Measurements from ENCODE around the gene TFIP11.

TFIP11 gene

DNA sequence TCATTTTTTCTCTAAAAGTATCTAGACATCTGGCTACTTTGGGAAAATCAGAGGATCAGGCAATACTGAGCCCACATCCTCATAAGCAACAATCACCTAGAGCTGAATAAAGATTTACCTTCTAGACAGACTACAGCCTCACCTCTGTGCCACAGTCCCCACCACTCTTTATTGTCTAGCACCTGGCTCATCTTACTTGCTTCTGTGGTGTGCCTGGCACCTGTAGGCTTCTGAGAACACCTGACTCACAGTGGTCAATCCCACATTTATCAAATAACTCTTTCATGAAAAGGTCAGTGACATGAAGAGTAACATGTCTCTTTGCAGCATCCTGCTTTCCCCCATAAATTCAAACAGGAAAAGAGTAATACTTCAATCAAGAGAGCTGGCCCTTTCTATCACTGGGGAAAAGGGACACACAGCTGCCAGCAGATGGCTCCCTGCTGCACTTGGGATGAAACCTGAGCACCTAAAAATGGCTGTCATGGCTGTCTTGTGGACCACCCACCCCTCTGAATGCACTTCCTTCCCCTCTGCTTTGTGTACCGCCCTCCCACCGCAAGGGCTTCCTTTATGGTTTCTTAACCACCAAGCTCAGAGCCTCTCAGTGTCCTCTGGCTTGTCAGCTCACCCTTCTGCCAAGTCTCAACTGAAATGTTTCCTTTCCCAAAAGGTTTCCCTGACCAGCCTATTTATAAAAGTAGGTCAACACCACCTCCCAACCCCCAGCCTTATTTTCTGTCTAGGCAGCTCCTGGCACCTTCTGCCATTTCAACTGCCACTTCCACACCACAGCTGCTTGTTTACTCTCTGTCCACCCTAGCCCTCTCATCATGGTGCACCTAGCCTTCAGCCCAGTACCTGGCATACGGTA lies 9.3 kb downstream of the TFIP11 start:
- DNase-seq = no peak

DNA sequence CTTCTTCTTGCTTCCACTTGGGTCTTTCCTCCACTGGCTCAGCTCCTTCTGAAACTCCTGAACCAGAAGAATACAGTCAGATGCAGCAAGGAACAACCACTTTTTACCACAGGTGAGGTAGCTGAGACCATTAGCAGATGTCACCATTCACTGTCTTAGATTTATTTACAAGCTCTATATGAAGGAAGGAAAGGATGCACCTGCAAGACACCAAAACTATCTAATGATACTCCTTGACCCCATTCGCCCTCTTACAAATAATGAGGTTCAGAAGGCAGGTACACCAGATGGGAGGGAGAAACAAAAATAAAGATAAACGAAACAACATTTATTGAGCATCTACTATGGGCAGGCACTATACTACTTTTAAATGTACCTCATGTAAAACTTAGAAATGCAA lies 10.3 kb downstream of the TFIP11 start:
- no peak for DNase-seq

DNA sequence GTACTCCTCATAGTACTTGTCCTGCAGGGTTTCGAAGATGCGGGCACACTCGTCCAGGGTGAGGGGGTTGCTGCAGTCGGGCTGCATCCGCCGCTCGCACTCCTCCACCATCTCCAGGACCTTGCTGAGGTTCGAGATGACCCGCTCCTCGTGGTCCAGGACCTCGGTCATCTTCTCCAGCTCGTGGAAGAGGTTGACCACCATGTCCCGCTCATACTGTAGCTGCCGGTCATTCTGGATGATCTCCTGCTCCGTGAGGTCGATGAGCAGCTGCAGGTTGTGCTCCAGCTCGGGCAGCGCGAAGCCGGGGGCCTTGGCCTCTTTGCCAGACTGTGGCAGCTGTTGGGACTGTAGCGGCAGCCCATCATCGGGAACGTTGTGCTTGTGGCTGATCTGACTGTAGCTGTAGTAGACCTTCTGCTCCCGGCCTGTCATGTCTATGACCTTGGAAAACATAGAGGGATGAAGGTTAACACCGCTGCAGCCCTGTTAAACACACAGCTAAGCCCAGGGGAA lies 13.0 kb downstream of the TFIP11 start:
- DNase-seq = no peak

DNA sequence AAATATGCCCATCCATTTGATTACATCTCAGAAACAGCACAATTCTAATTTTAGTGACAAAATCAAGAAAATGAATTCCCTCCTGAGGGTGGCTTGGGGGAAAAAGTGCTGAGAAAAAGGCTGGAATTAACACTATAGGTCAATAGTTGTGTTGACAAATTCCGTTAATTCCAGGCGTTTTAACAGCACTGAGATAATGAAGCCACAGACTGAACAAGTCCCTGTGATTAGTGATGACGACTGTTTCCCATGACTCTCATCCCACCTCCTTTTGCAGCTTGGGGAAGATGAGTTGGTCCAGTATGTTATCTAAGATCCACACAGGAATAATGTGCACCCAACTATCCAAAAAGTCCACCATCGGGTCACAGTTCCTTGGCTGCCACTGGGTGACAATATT lies 15.8 kb downstream of the TFIP11 start:
- no peak for DNase-seq

DNA sequence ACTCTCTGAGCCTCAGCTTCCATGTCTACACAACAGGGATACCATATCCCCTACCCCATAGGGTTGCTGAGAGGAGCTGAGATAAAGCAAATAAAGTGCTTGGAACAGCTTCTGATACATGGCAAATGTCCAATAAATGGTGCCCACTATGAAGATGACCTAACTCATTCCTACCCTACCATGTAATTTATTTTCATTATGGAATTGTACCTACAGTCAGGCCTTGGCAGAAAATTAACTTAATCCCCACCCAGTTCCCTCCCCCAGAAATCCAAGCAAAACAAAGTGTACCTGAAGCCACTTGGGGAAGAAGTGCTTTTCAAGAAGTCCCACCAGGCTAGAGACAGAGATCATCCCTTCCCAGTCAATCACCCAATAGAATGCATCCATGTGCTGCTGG lies 17.8 kb downstream of the TFIP11 start:
- DNase-seq = no peak

DNA sequence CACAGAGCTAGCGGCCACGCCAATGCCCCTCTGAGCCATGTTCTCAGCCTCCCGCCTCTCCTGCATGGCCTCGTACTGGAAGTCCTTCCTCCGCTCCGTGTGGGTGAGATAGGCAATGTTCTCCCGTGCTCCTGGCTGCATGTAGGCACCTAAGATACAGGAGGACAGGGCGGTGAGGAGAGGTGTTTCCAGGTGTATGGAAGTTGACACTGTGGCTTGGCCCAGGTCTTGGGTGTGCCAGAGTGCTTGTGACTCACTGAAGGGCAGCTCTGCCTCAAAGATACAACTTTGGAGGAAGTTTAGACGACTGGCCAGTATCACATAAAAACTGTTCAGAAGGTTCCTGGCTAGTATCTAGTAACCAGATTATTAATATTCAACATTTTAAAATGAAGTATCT lies 20.1 kb downstream of the TFIP11 start:
- DNase-seq = no peak

DNA sequence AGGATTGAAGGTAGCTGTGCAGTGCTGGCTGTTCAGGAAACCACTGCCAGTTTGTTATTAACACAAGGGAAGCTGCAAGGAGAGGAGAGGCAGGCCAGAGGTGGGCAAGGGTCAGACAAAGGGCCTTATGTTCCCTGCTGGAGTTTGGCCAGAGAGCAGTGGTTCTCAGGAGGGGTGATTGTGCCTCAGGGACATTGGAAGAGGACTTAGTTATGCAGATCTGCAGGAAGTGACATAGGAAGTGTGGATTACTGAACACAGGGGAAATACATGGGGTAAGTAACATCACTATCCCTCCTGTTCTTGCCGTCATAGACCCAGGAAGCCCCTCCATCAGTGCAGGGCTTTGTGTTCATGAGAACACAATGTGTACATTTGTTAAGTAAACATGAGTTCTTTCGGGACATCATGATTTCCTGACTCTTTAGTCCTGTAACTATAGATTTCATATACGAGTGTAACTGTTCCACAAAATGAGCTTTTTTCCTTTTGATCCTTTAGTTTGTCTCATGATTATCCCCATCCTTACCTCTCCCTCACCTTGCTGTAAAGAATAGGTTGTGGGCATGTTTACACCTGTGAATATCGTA lies 22.7 kb downstream of the TFIP11 start:
- DNase-seq = no peak

DNA sequence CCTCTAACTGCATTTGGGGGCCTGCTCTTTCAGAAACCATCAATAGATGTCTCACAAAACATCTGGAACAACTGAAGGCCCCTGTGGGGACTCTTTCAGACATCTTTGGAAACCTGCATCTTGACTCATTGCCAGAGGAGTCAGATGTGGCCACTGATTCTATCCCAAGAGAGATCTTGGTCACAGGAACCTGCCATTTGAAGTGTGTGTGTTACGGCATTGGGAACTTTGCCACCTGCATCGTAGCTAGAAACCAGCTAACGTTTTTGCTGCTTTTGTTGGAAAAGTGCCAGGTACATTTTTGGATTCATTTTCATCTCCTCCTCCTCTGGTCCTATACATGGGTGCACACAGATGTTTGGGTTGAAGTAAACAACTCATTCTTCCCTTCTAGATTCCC lies 24.3 kb downstream of the TFIP11 start:
- DNase-seq = no peak

DNA sequence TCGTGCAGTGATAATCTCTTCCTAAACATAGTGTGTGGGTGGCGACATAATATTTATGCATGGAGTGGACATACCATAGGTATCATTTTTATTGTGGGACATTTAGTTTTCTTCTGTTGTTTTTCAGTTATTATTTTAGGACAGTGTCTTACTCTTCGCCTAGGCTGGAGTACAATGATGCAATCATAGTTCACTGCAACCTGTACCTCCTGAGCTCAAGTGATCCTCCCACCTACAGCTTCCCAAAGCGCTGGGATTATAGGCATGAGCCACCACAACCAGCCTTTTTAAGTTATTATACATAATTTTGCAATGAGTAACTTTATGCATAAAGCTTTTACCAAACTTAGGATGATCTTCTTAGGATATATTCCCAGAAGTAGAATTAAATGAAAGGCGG lies 25.9 kb downstream of the TFIP11 start:
- no peak for DNase-seq

DNA sequence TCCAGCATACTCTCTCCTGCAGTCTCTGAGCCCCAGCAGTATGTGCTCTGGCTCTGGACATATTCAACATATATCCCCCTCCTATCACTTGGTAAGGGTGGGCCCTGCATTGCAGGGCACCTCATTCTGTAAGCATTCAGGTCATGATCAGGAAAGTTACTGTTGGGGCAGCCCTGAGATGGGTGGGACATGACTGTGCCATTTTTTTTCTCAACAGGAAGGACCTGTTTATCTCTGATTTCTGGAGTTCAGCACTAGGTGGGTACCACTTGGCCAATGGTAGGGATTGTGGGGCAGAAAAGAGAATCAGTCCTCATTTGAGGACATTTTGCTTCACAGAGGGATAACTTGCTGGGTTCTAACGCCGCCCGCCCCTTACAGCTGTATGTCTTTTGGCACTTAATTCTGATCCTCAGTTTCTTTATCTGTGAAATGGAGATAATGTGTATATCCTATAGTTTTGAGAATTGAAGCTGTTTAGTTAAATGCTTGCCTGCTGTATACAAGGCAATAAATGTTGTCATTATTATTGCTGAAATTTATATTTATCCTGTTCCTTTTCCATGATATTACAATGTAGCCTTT lies 26.4 kb downstream of the TFIP11 start:
- no peak for DNase-seq

DNA sequence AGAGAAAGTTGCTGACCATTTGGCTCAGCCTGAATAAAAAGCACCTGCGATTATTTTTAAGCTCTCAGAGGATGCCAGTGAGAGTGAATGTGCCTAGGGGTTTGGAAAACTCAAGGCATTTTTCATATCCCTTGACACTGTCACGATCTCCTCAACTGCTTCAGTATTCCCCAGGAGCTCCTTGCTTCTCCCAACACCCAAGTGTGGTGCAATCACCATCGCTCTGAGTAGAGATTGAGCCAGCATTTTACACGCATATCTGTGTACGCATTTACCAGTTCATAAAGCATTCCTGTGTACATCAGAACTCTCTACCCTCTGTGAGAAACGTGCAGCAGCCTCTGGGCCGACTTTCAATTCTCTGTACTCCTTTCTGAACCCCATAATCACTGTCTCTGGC lies 27.3 kb downstream of the TFIP11 start:
- DNase-seq = no peak

DNA sequence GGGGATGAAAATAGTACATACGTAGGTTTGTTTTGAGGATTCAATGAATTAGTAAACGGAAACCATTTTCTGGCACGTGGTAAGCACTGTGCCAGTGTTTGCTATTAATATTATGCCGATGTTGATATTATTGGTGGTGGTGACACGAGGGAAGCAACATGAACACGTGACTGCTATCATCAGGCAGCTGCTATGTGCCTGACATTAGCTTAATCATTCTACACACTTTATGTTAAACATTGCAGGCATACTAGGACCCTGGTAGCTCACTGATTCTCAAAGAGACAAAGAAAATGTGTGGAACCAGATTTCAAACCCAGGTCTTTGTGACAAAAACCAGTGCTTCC lies 27.9 kb downstream of the TFIP11 start:
- DNase-seq = no peak

DNA sequence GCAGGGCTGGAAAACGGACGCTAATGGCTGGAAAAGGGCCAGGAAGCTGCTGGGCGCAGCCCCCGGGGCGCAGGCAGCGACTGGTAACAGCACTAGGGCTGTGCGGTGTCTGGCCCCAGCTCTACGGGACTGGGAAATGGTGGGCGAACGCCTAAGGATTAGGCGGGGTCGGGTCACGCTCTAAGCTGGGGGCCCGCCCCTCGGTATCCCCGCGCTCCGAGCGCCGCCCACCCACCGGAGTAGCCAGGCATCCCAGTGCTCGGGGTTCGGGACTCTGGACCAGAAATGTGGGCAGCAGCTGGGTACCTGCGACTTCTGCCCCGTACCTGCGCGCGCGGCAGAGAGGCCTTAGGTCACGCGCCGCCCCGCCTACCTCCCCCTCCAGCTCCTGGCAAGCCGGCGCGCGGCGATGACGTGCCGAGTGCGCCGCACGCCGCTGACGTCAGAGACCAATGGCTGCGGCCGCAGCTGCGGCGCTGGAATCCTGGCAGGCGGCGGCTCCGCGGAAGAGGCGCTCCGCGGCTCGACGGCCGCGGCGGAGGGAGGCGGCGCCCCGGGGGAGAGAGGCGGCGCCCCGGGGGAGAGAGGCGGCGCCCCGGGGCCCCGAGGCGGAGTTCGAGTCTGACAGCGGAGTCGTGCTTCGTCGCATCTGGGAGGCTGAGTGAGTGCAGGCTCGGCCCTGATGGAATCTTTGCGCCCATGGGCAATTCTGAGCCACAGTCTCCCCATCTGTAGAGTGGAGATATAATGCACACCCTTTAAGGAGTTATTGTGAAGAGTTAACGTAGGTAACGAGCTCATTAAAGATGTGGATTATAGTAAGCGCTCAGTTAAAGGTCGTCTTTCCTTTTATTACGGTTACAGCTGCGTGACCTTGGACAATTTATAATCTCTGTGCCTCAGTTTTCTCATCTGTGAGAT lies 28.6 kb downstream of the TFIP11 start, which contains the start of the genes HPS4 and SRRD:
TSS of gene HPS4 (minus strand) at position 345 of the 921 bp plus-strand sequence. CDS start 2,021 bp downstream, outside the sequence.
TSS of gene SRRD (plus strand) at position 439 of the 921 bp plus-strand sequence. CDS start at position 453, 14 bp downstream.
- DNase-seq = peak; percentile 72

DNA sequence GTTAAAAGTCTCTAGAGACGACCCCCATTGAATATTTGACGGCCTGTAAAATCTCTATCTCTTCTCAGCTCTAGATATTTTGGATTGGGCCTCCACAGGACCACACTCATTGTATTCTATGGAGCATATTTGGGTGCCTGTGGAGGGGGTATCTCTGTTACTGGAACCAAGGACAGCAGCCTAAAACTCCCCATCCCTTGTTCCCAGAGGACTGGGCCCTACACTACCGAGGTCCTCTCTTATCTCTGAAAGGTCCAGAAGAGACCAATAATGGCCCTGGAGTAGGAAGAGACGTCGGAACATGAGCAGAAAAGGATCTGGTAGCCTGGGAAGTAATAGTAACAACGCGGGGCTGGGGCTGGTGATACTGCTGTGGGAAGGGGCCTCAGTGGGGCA lies 29.2 kb downstream of the TFIP11 start:
- DNase-seq = no peak

DNA sequence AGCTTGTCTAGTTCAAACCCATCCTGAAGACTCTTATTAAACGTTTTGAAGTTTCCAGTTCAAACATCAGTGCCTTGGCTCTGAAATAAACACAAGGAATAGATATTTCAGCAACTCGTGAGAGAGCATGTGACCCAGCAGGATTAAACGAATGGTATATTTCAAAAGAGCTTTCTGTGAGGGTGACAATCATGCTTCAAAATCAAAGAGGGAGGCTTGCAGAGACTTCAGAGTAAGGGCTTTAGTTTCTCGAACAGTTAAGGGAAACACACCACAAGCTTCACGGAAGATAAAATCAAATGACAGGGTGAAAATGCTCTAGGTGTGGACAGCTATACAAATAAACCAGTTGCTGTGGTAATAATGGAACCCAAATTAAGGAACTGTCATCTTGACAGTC lies 30.1 kb downstream of the TFIP11 start:
- no peak for DNase-seq

DNA sequence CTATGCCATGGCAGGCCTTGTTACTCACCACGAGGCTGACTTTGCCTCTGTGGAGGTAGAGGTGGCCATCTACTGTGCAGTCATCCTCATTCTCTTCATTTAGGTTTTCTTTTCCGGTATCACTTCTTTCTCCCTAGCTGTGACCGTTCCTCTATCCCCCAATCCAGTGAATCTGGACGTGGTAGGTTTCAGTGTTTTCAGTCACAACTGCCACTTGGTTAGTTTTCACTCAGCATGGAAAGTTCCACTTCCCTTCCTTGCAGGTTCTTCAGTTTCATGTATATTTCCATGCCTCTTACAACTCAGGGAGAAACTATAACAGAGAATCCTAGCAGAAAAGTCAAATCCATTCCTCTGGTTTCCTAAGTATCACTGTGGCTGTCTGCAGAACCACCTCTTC lies 30.6 kb downstream of the TFIP11 start:
- DNase-seq = no peak

DNA sequence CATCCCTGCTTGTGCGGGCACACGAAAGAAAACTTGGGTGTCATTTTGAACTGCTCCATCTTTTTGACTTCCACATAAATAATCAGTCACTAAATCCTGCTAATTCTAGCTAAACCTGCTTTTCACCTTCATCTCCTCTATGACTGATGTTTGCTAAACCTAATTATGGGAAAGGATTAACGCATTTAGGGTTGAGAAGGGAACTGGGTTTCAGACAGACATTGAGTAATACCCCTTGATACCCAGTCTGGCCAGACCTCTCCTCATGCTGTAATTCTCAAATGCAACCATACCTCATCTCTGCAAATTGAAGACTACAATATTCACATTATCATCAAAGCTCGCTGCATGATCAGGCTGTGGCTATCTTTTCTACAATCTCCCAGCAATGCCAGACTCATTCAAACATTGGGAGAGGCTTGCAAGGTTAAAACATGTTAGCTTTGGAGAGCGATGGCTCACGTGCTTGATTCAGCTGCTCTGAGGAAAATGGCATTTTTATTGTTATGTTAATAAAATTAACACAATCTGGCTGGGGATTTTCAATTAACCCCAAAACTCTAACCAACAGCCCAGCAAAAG lies 31.1 kb downstream of the TFIP11 start:
- no peak for DNase-seq

DNA sequence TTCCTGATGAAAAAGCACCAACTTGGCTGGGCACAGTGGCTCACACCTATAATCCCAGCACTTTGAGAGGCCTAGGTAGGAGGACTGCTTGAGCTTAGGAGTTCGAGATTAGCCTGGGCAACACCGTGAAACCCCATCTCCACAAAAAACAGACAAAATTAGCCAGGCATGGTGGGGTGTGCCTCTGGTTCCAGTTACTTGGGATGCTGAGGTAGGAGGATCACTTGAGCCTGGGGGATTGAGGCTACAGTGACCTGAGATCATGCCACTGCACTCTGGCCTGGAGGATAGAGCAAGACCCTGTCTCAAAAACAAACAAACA lies 31.7 kb downstream of the TFIP11 start:
- DNase-seq = no peak

DNA sequence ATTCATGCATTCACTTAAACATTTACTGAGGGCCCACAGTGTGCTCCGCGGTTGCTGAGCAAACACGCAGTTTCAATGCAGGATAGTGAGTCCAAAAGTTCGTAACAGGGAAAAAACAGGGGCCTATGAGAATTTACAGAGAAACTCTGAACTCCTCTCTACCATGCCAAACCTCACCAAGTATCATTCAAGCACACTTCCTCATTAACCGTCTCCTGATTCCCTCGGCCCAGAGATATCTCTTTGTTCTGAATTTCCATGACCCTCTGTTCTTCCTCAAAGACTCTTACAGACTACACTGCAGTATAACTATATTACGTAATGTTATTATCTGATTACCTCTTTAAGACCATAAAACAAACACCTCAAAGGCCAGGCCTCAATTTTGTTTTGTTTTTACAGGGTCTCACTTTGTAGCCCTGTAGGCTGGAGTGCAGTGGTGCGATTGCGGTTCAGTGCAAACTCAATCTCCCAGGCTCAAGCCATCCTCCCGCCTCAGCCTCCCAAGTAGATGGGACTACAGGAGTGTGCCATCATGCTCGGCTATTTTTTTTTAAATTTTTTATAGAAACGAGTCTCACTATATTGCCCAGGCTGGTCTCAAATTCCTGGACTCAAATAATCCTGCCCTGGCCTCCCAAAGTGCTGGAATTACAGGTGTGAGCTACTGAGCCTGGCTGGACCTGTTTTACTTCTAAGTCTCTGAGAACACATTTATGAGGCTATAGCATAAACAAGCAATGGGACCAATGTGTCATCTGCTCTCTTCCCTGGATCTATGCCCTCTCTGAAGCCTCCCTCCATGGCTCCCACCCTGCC lies 32.3 kb downstream of the TFIP11 start:
- DNase-seq = no peak

DNA sequence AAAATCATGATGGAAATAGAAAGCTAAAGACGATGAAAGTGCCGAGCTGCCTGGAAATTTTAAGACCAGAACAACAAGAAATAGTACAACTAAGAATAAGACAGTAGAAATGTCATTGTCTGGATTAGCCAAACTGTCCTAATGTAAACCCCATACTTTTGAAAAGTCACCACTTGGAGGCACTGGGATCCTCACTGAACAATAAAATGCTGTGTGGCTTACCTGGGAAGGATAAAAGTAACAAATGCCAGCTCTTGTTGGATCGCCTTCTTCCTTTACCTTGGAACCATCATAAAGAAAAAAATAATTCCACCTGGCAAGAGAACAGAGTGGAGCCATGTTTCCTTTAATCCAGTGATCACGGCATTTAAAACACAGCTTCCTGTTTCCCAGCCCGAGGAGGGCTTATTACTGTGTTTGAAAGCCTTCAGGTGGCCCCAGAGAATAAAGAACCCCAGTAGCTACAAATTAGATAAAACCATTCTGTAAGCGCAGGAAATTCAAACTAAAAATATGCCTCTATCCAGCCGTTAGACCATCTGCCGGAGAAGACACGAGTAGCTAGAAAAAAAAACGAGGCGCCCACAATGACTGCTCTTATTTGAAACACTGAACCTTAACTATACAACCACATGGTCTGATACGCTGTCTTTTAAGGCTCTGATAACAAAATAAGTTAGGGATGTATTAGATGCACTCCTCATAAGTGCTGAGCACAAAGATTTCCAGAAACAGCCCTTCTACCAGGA lies 33.1 kb downstream of the TFIP11 start:
- no peak for DNase-seq

DNA sequence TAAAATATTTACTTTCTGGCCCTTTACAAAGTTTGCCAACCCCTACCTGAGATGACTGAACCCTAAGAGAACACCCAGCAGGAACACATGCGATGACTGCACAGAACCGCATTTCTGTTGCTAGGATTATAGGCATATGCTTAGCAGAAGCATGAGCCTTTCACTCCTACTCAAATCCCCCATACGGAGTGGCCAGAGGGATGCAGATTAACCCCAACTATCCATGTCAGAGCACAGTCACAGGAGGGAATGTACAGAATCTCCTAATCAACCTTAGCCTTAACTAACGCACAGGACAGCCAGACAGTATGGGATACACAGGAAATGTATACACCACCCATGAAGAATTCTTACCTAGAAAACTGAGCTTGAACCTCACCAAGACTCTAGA lies 34.9 kb downstream of the TFIP11 start:
- DNase-seq = peak; percentile 2
